LNCaP clone FGC (cell line): ENCODE data around the gene ADGRE3.

Source experiments
- DNase-seq: peaks from one replicate; pipeline ENCODE4 v3.0.0-alpha.2; 2011; ENCODE audit warnings: low read depth
- H3K4me3 ChIP-seq: 2 replicates; pipeline ENCODE4 v1.5.1; 2011; ENCODE audit warnings: mild to moderate bottlenecking, low read depth, low read length, control low read depth
- TF ChIP-seq, protein P1 (sequence below): IDR thresholded peaks from 2 replicates; pipeline ENCODE4 v1.5.1; 2012; ENCODE audit warnings: mild to moderate bottlenecking; ENCODE audit not compliant: control insufficient read depth, insufficient read depth; ENCODE audit errors: extremely low read depth

ADGRE3 gene

DNA sequence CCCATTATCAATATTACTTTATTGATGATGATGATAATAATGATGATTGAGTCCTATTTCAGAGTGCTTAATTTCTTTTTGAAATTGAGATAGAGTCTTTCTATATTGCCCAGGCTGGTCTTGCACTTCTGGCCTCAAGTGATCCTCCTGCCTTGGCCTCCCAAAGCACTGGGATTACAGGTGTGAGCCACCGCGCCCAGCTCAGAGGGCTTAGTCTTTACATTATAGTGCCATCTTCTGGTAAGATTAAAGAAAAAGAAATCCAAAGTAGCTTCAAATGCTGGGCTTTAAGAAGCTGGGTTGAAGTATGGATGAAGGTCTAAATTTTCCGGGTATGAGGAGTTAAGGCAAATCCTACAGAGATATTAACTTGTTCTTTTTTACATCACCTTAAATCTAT is 11.8 kb upstream of the ADGRE3 start:
- TF ChIP-seq, protein P1, sequence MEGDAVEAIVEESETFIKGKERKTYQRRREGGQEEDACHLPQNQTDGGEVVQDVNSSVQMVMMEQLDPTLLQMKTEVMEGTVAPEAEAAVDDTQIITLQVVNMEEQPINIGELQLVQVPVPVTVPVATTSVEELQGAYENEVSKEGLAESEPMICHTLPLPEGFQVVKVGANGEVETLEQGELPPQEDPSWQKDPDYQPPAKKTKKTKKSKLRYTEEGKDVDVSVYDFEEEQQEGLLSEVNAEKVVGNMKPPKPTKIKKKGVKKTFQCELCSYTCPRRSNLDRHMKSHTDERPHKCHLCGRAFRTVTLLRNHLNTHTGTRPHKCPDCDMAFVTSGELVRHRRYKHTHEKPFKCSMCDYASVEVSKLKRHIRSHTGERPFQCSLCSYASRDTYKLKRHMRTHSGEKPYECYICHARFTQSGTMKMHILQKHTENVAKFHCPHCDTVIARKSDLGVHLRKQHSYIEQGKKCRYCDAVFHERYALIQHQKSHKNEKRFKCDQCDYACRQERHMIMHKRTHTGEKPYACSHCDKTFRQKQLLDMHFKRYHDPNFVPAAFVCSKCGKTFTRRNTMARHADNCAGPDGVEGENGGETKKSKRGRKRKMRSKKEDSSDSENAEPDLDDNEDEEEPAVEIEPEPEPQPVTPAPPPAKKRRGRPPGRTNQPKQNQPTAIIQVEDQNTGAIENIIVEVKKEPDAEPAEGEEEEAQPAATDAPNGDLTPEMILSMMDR, result peak; percentile 21; the same call in 1 of the 2 replicates
- H3K4me3 ChIP-seq, result no peak overlapping the region
- DNase-seq, result no peak

DNA sequence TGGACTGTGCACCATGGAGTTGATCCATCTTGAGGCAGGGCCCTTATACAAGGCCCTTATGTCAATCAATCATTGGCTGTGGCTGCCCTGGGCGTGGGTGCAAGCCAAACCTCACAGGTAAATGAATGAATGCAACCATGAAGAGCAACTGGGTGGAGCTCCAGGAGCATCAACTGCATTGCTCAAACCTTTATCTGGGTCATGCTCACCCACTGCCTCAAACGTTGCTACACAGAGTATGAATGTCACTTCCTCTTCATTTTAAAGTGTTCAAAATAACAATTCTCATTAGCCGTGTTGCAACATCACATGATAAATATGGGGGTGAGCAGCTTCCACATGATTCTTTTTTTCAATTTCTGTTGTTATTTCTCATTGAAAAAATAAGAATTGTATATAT is 8.8 kb upstream of the ADGRE3 start:
- H3K4me3 ChIP-seq, result no peak overlapping the region
- no peak for DNase-seq
- TF ChIP-seq, protein P1, result no peak

DNA sequence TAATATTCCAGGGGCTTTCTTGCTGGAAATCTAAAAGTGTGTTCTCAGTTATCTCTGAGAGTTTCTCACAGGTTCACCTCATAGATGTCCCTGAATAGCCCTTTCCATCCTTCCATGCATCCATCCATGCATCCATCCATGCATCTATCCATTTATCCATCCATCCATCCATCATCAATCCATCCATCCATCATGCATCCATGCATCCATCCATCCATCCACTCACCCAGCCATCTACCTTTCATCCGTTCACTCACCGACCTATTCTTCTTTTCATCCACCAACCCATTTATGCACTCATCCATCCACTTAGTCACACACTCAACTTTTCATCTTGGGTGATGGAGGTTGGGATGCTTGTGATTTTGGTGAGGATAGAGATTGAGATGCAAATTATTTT is 7.4 kb upstream of the ADGRE3 start:
- DNase-seq, result no peak
- TF ChIP-seq, protein P1, result no peak
- H3K4me3 ChIP-seq, result no peak overlapping the region

DNA sequence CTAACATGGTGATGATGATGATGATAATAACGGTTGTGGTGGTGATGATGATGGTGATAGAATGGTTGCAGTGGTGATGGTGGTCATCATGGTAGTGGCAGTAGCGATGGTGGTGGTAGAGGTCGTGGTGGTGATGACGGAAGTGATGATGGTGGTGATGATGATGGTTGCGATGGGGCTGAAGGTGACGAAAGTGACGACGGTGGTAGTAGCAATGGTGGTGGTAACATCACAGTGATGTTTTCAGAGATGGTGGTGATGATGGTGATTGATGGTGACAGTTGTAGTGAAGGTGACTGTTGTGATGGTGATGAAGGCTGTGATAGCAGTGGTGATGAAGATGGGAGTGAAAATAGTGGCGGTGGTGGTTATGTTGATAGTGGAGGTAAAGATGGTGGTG is 3.6 kb upstream of the ADGRE3 start:
- DNase-seq, result no peak
- no peak overlapping the region for H3K4me3 ChIP-seq
- TF ChIP-seq, protein P1, result no peak

DNA sequence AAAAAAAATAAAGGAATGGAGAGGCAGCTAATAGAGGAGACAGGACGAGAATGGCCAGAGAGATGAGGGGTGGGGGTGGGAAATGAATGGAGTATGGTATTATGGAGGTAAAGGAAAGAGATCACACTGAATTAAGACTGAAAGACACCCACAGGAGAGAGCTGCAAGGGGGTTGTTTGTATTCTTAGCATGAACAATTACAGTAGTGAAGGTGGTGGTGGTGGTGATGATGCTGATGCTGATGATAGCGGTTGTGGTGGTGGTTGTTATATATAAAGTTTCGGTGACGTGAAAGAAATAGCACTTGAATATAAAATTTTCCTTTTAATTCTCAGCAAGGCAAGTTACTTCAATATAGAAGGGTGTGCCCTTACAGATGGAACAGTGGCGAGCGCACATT is 2.8 kb upstream of the ADGRE3 start:
- TF ChIP-seq, protein P1, result no peak
- no peak for DNase-seq
- H3K4me3 ChIP-seq, result no peak overlapping the region

DNA sequence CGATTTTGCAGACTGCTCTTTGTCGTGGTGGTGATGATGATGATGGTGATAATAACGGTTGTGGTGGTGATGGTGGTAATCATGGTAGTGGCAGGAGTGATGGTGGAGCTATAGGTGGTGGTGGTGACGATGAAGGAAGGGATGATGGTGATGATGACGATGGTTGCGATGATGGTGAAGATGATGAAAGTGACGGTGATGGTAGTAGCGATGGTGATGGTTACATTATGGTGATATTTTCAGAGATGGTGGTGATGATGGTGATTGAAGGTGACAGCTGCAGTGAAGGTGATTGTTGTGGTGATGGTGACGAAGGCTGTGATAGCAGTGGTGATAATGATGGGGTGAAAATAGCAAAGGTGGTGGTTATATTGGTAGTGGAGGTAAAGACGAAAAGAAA is 2.1 kb upstream of the ADGRE3 start:
- TF ChIP-seq, protein P1, result no peak
- H3K4me3 ChIP-seq, result no peak overlapping the region

DNA sequence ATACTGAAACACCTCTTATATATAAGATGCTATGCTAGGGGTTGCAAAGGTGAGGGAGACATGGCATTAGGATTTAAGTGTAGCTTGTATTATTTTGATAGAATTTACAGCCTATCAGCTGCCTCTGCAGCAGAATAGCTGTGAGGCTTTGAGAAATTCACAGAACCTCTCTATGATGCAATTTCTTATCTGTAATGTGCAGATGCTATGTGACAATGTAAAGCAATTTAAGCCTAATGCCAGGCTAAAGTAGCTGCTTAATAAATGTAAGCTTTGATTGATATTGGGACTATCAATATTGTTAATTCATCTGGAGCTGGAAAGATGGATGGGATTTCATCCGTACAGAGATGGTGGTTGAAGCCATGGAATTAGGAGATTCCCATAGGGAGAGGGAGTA is 1.6 kb downstream of the ADGRE3 start:
- DNase-seq, result no peak
- TF ChIP-seq, protein P1, result no peak
- no peak overlapping the region for H3K4me3 ChIP-seq

More for the DNA sequence above, 2.1 kb upstream of the ADGRE3 start:
- DNase-seq, result no peak
